Tibial nerve (tissue), 4 donors: ENCODE measurements around the gene GPR162. TPM values are rescaled to one million over a fixed set of nuclear protein-coding genes. Genes with fewer than 3 reads are reported as not detected.

ENCODE experiments used
- DNase-seq, 2 donors: peaks; one replicate each; pipeline ENCODE4 v3.0.0-alpha.2; 2019; ENCODE audit warnings: low spot score in 2 of 2
- H3K27ac ChIP-seq, 4 donors: fragments of 200-600 bp; sonication (generic) in 3 of 4; one replicate each; pipeline ENCODE4 v1.5.1; 2017 to 2019; ENCODE audit warnings: mild to moderate bottlenecking in 1 of 4
- H3K27me3 ChIP-seq, 2 donors: fragments of 200-600 bp; sonication (generic) in 1 of 2; one replicate each; pipeline versions ENCODE4 v1.5.1 to v1.6.0; 2017 to 2019
- H3K36me3 ChIP-seq, 3 donors: fragments of 200-600 bp; sonication (generic); one replicate each; pipeline ENCODE4 v1.5.1; 2018 to 2019
- H3K4me1 ChIP-seq, 4 donors: fragments of 200-600 bp; sonication (generic) in 3 of 4; one replicate each; pipeline ENCODE4 v1.5.1; 2017 to 2019
- H3K4me3 ChIP-seq, 4 donors: fragments of 200-600 bp; sonication (generic) in 3 of 4; one replicate each; pipeline ENCODE4 v1.5.1; 2017 to 2019; ENCODE audit warnings: mild to moderate bottlenecking in 1 of 4, moderate library complexity in 1 of 4
- H3K9me3 ChIP-seq, 4 donors: fragments of 200-600 bp; sonication (generic) in 3 of 4; one replicate each; pipeline ENCODE4 v1.5.1; 2017 to 2019
- EP300 ChIP-seq, 2 donors: sonication (generic); formaldehyde crosslinking; IDR thresholded peaks; one replicate each; pipeline ENCODE4 v1.6.1; 2017; ENCODE audit warnings: antibody characterized with exemption in 2 of 2, mild to moderate bottlenecking in 1 of 2
- POLR2A ChIP-seq, 2 donors: fragments of 450-650 bp; IDR thresholded peaks; one replicate each; pipeline ENCODE4 v1.6.1; 2017; ENCODE audit warnings: antibody characterized with exemption in 2 of 2, mild to moderate bottlenecking in 2 of 2, moderate library complexity in 2 of 2
- WGBS, 2 donors: methylation state at CpG; one replicate each; pipeline ENCODE4 v1.1.5; 2018; 5-methylcytosine and 5-hydroxymethylcytosine counted together
- total RNA-seq, 4 donors: library from RNA; depleted of rRNA; stranded (reverse); fragments of >200 nt; gene quantifications; one replicate each; pipeline ENCODE4 v1.1.0, GENCODE V29; 2016
- TF ChIP-seq, protein P1 (sequence below), 5 experiments: fragments of 200-600 bp in 3 of 5; fragments of 450-650 bp in 2 of 5; sonication (generic) in 3 of 5; IDR thresholded peaks; one replicate each; pipeline ENCODE4 v1.5.1; 2016 to 2019; ENCODE audit warnings: antibody characterized with exemption in 5 of 5, mild to moderate bottlenecking in 3 of 5, moderate library complexity in 2 of 5

Gene GPR162
- total RNA-seq, 4 donors from 2014 or later = 1.3 to 5.4 (median 2.2) TPM

GRCh38 chr12:6819106-6820030 is 2.3 kb upstream of the GPR162 start:
- H3K9me3 ChIP-seq = no peaks in the 10 kb centered on the region
- H3K27me3 ChIP-seq = peaks cover 0 to 33% of the 10 kb centered on the region in 2 donors
- peaks cover 0 to 20% (median 10%) of the 10 kb centered on the region in 4 donors for H3K4me1 ChIP-seq
- H3K27ac ChIP-seq = no peak overlapping the region
- no peak for DNase-seq
- no peaks in the 10 kb centered on the region for H3K36me3 ChIP-seq
- 68 to 70% methylated on average over 13 of the region's 13 CpGs for WGBS, 2 donors
- TF ChIP-seq POLR2A (IDR thresholded peaks at IDR 0.05) = no peak
- TF ChIP-seq, protein P1, sequence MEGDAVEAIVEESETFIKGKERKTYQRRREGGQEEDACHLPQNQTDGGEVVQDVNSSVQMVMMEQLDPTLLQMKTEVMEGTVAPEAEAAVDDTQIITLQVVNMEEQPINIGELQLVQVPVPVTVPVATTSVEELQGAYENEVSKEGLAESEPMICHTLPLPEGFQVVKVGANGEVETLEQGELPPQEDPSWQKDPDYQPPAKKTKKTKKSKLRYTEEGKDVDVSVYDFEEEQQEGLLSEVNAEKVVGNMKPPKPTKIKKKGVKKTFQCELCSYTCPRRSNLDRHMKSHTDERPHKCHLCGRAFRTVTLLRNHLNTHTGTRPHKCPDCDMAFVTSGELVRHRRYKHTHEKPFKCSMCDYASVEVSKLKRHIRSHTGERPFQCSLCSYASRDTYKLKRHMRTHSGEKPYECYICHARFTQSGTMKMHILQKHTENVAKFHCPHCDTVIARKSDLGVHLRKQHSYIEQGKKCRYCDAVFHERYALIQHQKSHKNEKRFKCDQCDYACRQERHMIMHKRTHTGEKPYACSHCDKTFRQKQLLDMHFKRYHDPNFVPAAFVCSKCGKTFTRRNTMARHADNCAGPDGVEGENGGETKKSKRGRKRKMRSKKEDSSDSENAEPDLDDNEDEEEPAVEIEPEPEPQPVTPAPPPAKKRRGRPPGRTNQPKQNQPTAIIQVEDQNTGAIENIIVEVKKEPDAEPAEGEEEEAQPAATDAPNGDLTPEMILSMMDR (IDR thresholded peaks at IDR 0.05) = no peak
- no peak for TF ChIP-seq EP300 (IDR thresholded peaks at IDR 0.05)
- H3K4me3 ChIP-seq = no peak overlapping the region

- Histone ChIP-seq H3K4me1 (peaks cover 0 to 23% (median 10%) of the 10 kb centered on the region in 4 donors), H3K9me3 (no peaks in the 10 kb centered on the region), H3K27me3 (peaks cover 0 to 31% of the 10 kb centered on the region in 2 donors), H3K36me3 (no peaks in the 10 kb centered on the region), H3K4me3 (no peak overlapping the region), H3K27ac (no peak overlapping the region)
- 67 to 83% methylated on average over 5 of the region's 5 CpGs for WGBS, 2 donors
- no peak for DNase-seq
- no peak for TF ChIP-seq POLR2A (IDR thresholded peaks at IDR 0.05)
- TF ChIP-seq, protein P1 (IDR thresholded peaks at IDR 0.05) = no peak
- no peak for TF ChIP-seq EP300 (IDR thresholded peaks at IDR 0.05)
These were observed 1.5 kb upstream of the GPR162 start for GRCh38 chr12:6820166-6820565.

- TF ChIP-seq EP300 (IDR thresholded peaks at IDR 0.05) (no peak), POLR2A (IDR thresholded peaks at IDR 0.05) (no peak)
- TF ChIP-seq, protein P1 (IDR thresholded peaks at IDR 0.05) = no peak
- WGBS, 2 donors = 58 to 61% methylated on average over 7 of the region's 7 CpGs
- H3K27me3 ChIP-seq = peaks cover 0 to 34% of the 10 kb centered on the region in 2 donors
- no peaks in the 10 kb centered on the region for H3K9me3 ChIP-seq
- no peak overlapping the region for H3K4me3 ChIP-seq
- no peak for DNase-seq
- H3K36me3 ChIP-seq = no peaks in the 10 kb centered on the region
- H3K27ac ChIP-seq = no peak overlapping the region
- H3K4me1 ChIP-seq = peaks cover 0 to 43% (median 14%) of the 10 kb centered on the region in 4 donors
These were observed 960 bp downstream of the GPR162 start for GRCh38 chr12:6822426-6823135.

- Histone ChIP-seq H3K27ac (no peak overlapping the region), H3K9me3 (no peaks in the 10 kb centered on the region), H3K4me3 (no peak overlapping the region), H3K27me3 (peaks cover 0 to 34% of the 10 kb centered on the region in 2 donors), H3K4me1 (peaks cover 0 to 49% (median 14%) of the 10 kb centered on the region in 4 donors), H3K36me3 (no peaks in the 10 kb centered on the region)
- WGBS, 2 donors = 64 to 77% methylated on average over 8 to 11 of the region's 12 CpGs
- no peak for DNase-seq
- TF ChIP-seq EP300 (IDR thresholded peaks at IDR 0.05) (no peak), POLR2A (IDR thresholded peaks at IDR 0.05) (no peak)
- TF ChIP-seq, protein P1 (IDR thresholded peaks at IDR 0.05) = no peak
These were observed 1.8 kb downstream of the GPR162 start for GRCh38 chr12:6823182-6824084.
